Left lung (tissue), 10 donors: Measurements from ENCODE around the gene NFXL1. TPM values are rescaled to one million over a fixed set of nuclear protein-coding genes. Genes with fewer than 3 reads are reported as not detected.

Experiments used
- ATAC-seq: fragments of 200-7000 bp; cut with Tn5 transposase; one replicate; pipeline ENCODE4 v1.9.1; 2020; ENCODE audit warnings: moderate library complexity
- DNase-seq, 4 donors: peaks; one replicate each; pipeline ENCODE4 v3.0.0-alpha.2; 2013 to 2020
- H3K27ac ChIP-seq, 2 donors: fragments of 200-600 bp; sonication (generic) in 1 of 2; one replicate each; pipeline versions ENCODE4 v1.5.0 to v1.8.0; 2020 to 2021
- H3K27me3 ChIP-seq, 2 donors: fragments of 200-600 bp; sonication (generic) in 1 of 2; one replicate each; pipeline versions ENCODE4 v1.5.0 to v1.8.0; 2020 to 2021
- H3K36me3 ChIP-seq, 2 donors: fragments of 200-600 bp; sonication (generic) in 1 of 2; one replicate each; pipeline versions ENCODE4 v1.5.0 to v1.8.0; 2020 to 2021
- H3K4me1 ChIP-seq, 2 donors: fragments of 200-600 bp; one replicate each; pipeline ENCODE4 v1.8.0; 2021
- H3K4me3 ChIP-seq, 2 donors: fragments of 200-600 bp; sonication (generic) in 1 of 2; one replicate each; pipeline versions ENCODE4 v1.5.0 to v1.8.0; 2020 to 2021; ENCODE audit warnings: mild to moderate bottlenecking in 1 of 2
- H3K9me3 ChIP-seq, 2 donors: fragments of 200-600 bp; sonication (generic) in 1 of 2; one replicate each; pipeline versions ENCODE4 v1.5.0 to v1.8.0; 2020 to 2021
- CTCF ChIP-seq, 2 donors: fragments of 200-600 bp; sonication (generic) in 1 of 2; IDR thresholded peaks; one replicate each; pipeline versions ENCODE4 v1.5.0 to v1.8.0; 2021; ENCODE audit warnings: antibody characterized with exemption in 2 of 2
- intact Hi-C, 2 donors: fragments of 100-400 bp; cut with DNase I; formaldehyde crosslinking; loops; one replicate each; pipeline versions ENCODE4 v1.11.2 to v1.14.2; 2022
- polyA plus RNA-seq, 6 donors: library from polyadenylated mRNA; unstranded; fragments of 120-200 nt; gene quantifications; one replicate each; pipeline ENCODE4 v1.2.1, GENCODE V29; 2013; ENCODE audit not compliant: insufficient read length in 6 of 6
- total RNA-seq, 2 donors: library from RNA; stranded (reverse); fragmentation: NEBNext Ultra II Directional; extraction: Animal tissue kit (Norgen Biotek cat#: 25700); gene quantifications; one replicate each; pipeline ENCODE4 v1.2.1, GENCODE V29; 2021
- donor health status: DM: no; HTN: yes; CAD: no.
- donor health status: DM: no; HTN: no; CAD: no.

NFXL1 gene
- total and polyA plus RNA-seq, 8 donors = 10.1 to 31.6 (median 25.5) TPM

GRCh38 chr4:47801481-47802002, 112.8 kb downstream of the NFXL1 start:
- H3K4me1 ChIP-seq = no peaks in the 10 kb centered on the region
- no peaks in the 10 kb centered on the region for H3K27me3 ChIP-seq
- H3K36me3 ChIP-seq = no peaks in the 10 kb centered on the region
- TF ChIP-seq CTCF (IDR thresholded peaks at IDR 0.05) = no peak
- no peaks in the 10 kb centered on the region for H3K9me3 ChIP-seq
- intact Hi-C loops = no loop called here
- ATAC-seq = no peak
- no peak for DNase-seq
- no peak overlapping the region for H3K4me3 ChIP-seq
- no peak overlapping the region for H3K27ac ChIP-seq

GRCh38 chr4:47798165-47798564, 116.2 kb downstream of the NFXL1 start:
- intact Hi-C loops = no loop called here
- no peak for ATAC-seq
- TF ChIP-seq CTCF (IDR thresholded peaks at IDR 0.05) = no peak
- H3K27ac ChIP-seq = no peak overlapping the region
- DNase-seq = no peak
- H3K27me3 ChIP-seq = no peaks in the 10 kb centered on the region
- no peak overlapping the region for H3K4me3 ChIP-seq
- H3K36me3 ChIP-seq = no peaks in the 10 kb centered on the region
- H3K4me1 ChIP-seq = no peaks in the 10 kb centered on the region
- no peaks in the 10 kb centered on the region for H3K9me3 ChIP-seq

Other genes with a start within 250 kb of the NFXL1 start
- gene CORIN, start 76.5 kb downstream of the NFXL1 start, total RNA-seq = 1 to 10 TPM; 1.4 to 6.3 TPM
- 1 to 10 TPM; 2.8 to 5.9 (median 3.3) TPM for gene CORIN, start 76.5 kb downstream of the NFXL1 start, polyA plus RNA-seq
- under 1 TPM in 1 of 2 donors, not detected in 1; 0.73 TPM for gene CNGA1, start 102.1 kb upstream of the NFXL1 start, total RNA-seq
- gene CNGA1, start 102.1 kb upstream of the NFXL1 start, polyA plus RNA-seq = 1 to 10 TPM in 5 of 6 donors, under 1 TPM in 1; 0.83 to 2.0 (median 1.6) TPM
- gene NIPAL1, start 102.2 kb upstream of the NFXL1 start, total RNA-seq = 1 to 10 TPM; 1.6 to 3.1 TPM
- 1 to 10 TPM; 2.5 to 4.1 (median 3.6) TPM for gene NIPAL1, start 102.2 kb upstream of the NFXL1 start, polyA plus RNA-seq
- 1 to 10 TPM; 2.4 to 3.0 TPM for gene TXK, start 219.7 kb upstream of the NFXL1 start, total RNA-seq
- 1 to 10 TPM; 3.2 to 5.5 (median 4.4) TPM for gene TXK, start 219.7 kb upstream of the NFXL1 start, polyA plus RNA-seq